ENCODE data around the gene PTPRJ.
A peak's percentile ranks its signal among the peaks of the same experiment; 100 is the strongest.

PTPRJ gene

DNA sequence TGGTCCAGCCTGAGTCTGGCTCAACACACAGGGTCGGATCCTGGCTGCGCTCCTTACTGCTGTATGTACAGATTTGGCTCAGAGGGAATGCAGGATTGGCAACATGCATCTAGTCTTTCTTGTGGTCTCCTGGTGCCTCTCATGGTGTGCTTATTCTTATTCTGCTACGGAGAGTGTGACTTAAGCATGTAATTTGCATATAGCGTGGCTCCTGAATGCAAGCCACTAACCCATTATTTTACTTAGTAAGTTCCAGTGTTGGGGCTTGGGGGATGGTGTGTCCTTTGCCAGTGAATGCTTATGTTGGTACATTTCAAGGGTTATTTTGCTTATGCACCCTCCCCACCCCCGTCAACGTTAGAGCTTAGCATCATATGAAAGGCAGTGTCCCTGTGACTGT lies 51.2 kb downstream of the PTPRJ start:
- no peak overlapping the region for H3K4me3 ChIP-seq (ENCODE audit: low read depth, low read length)
- DNase-seq (ENCODE audit: low read depth): no peak

DNA sequence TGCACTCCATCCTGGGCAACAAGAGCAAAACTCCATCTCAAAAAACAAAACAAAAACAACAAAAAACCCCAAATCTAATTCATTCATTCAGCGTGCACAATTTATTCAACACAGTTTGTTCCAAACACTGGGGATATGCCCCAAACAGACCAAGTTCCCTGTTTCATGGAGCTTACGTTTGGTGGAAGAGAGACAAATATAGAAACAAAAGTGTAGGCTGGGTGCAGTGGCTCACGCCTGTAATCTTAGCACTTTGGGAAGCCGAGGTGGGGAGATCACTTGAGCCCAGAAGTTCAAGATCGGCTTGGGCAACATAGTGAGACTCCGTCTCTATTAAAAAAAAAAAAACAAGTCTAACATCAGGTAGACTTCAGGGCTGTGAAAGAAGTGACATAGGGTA lies 52.4 kb downstream of the PTPRJ start:
- DNase-seq (ENCODE audit: low read depth): no peak
- H3K4me3 ChIP-seq (ENCODE audit: low read depth, low read length): no peak overlapping the region

DNA sequence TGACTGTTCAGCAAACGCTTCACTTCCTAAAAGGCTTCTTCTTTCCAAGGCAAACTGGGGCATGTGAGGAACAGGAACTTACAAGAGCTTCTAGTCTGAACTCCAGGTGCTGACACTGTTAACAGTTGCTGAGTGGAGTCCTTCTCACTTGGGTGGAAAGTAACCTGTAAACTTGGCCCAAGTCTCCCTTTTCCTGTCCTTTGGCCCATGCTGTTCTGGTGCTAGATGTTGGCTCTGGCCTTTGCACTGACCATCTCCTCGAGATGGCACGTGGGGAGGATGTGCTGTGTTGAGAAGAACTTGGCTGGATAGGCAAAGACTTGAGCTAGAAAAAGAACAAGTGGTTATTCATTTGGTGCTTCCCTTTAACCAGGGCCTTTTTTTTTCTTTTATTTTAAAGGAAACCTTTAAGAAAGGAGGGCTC lies 53.6 kb downstream of the PTPRJ start:
- no peak overlapping the region for H3K4me3 ChIP-seq (ENCODE audit: low read depth, low read length)
- DNase-seq (ENCODE audit: low read depth): no peak

DNA sequence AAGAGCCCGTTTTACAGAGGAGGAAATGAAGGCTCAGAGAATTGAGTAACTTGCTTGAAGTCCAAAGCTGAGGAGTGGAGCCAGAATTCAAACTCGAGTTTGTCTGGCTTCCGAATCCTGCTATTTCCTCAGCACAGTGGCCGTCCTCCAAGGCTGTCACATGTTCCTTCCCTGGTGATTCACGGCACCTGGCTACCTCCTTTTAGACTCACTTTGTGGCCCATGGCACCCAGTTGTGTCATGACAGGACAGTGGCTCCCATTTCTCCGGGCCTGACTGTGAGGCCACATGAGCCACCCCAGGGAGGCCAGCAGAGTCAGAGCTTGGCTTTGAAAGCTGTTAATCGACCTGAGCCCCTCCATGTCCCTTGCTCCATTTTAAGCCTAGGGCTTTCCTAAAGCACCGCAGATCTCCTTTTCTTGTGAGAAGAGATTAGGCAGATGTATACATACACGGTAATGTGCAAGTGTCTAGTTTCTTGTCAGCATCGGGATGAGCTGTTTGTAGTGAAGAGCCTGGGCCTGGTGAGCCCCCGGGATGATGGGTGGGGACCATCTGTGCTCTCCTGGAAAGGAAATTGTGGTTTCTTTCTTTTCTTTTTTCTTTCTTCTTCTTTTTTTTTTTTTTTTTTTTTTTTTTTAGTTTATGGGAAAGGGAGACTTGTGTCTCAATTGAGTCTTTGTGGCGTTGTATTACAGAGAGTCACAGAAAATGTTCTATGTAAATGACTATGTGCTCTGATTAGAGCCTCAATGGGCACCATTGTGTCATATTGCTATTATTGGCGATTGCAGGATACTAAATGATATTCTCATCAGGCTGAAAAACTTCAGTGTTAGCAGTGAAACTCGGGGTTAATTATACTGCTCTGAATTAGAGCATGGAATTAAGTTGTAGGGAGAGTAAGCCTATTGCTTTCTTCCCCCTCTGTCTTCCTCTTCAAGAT lies 54.8 kb downstream of the PTPRJ start:
- DNase-seq (ENCODE audit: low read depth): no peak
- no peak overlapping the region for H3K4me3 ChIP-seq (ENCODE audit: low read depth, low read length)

DNA sequence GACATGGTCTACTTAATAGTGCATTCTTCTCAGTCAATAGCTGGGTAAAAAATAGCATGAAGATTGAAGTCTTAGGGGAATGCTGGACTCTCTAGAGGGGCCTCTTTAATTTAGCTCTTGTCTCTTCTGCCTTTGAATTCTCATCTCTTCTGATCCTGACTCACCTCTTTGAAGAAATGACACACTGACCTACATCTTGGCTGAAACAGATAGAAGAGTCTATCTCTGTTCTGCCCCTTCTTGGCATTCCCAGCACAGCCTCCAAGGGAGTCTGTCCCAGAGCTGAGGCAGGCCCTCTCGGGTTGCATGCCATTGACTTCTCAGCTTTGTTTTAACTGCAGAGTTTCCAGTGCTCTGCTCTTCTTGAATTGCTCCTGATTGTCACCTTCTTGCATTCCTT lies 55.7 kb downstream of the PTPRJ start:
- no peak overlapping the region for H3K4me3 ChIP-seq (ENCODE audit: low read depth, low read length)
- DNase-seq (ENCODE audit: low read depth): no peak

DNA sequence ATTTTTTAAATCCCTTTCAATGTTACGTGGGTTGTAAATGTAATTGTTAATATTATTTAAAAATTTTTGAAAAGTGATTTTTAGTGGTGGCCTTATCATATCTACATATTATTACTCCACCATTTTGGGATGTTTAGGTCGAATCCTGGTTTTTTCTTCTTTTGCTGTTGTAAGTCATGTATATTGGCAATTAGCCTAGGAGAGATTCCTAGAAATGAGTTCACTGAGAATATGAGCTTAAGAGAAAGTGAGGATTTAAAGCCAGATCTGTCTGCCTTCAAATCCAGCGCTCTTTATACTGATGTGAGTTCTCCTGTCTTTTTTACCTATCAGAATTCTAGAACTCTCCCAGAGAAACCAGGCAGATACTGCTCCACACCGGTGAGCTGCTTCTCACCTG lies 56.1 kb downstream of the PTPRJ start:
- DNase-seq (ENCODE audit: low read depth): peak; percentile 46
- no peak overlapping the region for H3K4me3 ChIP-seq (ENCODE audit: low read depth, low read length)

DNA sequence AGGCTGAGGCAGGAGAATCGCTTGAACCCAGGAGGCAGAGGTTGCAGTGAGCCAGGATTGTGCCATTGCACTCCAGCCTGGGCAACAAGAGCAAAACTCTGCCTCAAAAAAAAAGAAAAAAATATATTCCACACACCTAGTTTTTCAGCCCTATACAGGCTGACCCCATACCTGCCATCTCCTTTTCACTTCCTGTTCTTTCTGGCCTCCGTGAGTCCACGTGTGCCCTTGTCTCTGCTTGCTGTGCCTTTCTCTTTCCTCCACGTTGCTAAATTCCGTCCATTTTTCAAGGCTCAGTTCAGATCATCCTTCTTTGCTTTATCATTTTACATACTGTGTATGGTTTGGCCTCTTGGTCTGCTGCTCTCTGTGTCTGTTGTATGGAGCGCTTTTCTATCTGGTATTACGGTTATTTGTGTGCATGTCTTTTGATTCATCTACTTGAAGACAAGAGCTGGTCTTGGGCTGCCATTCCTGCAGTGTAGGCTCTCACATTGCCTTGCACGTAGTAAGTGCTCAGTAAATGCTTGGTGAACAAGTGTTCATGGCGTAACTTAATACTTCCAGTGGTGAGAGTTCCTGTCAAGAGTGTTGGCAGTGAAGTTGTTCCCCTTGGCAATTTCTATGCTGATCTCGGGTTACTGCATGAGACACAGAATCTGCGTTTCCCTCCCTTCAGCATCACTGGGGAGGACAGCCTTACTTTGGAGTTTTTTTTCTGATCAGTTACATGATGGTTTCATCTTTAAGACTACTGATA lies 57.5 kb downstream of the PTPRJ start:
- no peak for DNase-seq (ENCODE audit: low read depth)
- H3K4me3 ChIP-seq (ENCODE audit: low read depth, low read length): no peak overlapping the region

DNA sequence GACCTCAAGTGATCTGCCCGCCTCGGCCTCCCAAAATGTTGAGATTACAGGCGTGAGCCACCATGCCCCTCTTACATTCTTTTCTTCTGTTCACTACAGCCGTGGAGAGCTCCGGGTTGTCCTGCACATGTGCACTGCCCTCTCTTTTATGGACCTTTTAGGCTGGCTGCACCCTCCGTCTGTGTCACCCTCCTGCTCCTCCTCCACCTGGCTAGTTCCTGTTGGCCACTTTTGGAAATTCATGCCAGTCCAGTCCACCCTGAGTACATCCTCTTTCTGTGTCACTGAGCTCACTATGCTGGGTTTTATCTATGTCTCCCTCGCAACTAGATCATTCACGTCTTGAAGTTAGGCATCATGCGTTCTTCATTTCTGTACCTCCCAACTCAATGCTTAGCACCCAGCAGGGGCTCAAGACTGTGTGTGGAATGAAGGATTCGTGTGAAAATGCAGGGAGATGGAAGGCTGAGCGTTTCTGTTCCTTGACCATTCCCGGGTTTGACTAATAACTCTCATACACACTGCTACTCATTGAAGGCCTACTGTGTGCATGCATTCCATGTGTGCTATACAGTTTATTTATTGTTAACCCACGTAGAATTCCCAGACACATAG lies 60.6 kb downstream of the PTPRJ start:
- no peak for DNase-seq (ENCODE audit: low read depth)
- H3K4me3 ChIP-seq (ENCODE audit: low read depth, low read length): no peak overlapping the region

DNA sequence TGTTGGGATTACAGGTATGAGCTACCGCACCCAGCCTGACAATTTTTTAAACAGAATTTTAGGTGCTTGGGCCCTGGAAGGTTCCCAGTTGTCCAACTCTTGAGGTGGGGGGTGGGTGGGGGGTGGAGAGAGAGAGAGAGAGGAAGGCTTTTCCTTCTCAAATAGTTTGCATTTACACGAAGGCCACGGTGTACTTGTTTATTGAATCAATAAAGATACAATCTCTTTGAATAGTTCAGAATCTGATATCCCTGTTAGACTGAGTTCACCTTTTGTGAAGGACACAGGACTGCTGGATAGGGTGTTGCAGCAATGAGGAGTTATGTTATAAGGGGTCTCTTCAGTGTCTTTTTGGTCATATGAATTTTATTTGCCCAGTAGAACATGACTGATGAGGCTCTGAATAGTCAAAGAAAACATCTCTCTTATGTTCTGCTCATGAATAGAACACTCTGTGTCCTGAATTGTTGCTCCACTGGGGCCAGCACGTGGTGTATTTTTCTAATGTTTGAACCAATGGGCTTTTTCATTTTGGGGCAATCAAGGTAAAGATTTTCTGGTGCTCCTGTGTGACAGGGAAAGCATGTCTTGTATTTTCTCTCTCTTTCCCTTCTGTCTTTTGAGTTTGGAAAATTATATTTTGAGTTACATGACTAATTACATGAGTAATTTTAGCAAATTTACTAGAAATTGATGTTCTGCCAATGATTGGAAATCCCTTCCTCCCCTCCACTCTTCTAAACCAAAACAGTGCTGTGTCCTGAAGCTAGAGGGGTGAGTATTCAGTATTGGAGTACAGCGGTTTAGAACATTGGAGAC lies 61.7 kb downstream of the PTPRJ start:
- DNase-seq (ENCODE audit: low read depth): no peak
- no peak overlapping the region for H3K4me3 ChIP-seq (ENCODE audit: low read depth, low read length)

DNA sequence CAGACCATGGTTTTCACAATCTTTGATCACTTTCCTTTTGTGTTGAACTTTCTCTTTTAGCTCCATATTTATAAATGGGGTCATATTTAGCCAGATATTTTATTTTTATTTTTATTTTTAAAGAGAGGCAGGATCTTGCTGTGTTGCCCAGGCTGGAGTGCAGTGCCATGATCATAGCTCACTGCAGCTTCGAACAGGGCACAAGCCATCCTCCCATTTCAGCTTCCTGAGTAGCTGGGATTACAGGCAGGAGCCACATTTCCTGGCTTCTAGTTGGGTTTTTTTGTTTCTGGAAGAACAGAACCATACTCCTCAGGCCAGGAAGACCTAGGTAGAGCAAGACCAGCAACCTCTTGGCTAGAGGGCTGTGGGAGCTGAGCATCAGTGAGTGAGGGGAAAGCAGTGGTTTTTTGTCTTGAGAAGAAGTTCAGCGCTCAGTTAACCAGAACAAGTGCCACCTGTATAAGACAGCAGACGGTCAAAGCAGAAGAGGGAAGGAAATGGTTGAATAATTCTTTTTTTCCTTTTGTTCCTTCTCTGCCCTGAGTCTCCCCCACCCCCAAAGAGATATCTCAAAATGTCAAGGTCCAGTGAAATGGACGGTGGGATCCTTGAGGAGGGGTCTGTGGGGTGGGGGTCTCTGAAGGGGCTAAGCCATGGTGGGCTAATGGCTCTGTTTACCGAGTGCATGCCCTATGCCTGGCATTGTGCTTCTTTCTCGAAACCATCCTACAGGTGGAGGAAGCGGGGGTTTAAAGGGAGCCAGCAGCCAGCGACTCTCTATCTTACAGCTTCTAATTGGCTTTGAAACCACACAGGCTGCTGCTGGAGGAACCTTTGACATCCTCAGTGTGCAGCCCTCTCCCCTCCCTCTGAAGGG lies 63.0 kb downstream of the PTPRJ start:
- no peak for DNase-seq (ENCODE audit: low read depth)
- H3K4me3 ChIP-seq (ENCODE audit: low read depth, low read length): no peak overlapping the region

DNA sequence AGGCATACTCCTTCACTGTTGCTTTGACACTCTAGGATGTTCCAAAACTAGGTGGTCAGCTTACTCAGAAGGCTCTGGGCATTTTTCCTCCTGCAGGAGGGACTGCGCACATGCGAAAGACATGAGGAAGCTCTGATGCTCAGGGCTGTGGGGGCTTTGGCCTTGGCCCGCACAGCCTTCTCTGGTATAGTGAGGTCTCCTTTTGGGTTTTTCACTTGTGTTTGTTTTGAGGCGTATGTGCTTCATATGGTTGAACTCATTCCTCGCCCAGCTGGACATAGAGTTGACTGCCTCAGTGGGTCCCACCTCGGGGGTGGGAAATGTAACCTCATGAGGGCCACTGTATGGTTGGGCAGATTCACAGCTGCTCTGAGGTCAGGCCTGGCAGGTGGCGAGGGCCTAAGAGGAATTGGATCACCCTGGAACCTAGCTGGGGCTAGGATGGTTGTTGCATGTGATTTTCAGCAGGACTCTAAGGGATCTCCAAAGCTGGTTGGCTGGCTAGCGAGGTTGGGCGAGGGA lies 63.7 kb downstream of the PTPRJ start:
- H3K4me3 ChIP-seq (ENCODE audit: low read depth, low read length): no peak overlapping the region
- DNase-seq (ENCODE audit: low read depth): no peak

DNA sequence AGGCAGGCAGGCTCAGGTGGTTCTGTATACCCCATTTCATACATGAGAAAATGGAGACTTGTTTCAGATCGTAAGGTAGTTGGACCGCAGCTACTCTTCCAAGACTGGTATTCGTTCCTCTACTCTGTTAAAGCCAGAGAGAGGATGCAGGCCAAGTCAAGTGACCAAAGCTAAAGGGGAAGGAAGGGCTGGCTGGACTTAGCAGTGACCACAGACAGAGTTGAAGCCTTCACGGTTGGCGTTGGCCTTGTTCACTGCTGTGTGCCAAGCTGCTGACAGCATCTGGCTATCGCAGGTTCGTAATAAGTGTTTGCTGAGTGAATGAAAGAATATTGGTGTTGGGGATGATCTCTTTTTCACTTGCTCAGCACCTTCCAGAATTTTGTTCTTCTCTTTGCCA lies 64.2 kb downstream of the PTPRJ start:
- H3K4me3 ChIP-seq (ENCODE audit: low read depth, low read length): no peak overlapping the region
- no peak for DNase-seq (ENCODE audit: low read depth)

DNA sequence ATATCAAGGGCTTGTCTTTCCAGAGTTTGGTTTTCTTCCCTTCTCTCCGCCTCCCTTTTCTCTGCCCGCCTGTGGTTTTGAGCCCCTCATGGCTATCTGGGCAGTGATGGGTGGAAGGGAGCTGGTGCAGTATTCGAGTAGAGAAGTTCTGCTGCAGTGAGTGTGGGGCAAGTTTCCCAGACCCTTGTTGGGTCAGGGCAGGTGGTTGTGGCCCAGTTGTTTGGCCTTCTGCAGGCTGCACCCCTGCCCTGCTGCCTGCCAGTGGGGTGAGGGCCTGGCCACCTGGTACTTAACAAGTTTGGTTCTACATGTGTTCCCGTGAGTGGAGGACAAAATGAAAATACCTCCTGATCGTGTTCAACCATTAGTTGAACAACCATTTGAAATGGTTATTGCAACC lies 65.2 kb downstream of the PTPRJ start:
- H3K4me3 ChIP-seq (ENCODE audit: low read depth, low read length): no peak overlapping the region
- no peak for DNase-seq (ENCODE audit: low read depth)

DNA sequence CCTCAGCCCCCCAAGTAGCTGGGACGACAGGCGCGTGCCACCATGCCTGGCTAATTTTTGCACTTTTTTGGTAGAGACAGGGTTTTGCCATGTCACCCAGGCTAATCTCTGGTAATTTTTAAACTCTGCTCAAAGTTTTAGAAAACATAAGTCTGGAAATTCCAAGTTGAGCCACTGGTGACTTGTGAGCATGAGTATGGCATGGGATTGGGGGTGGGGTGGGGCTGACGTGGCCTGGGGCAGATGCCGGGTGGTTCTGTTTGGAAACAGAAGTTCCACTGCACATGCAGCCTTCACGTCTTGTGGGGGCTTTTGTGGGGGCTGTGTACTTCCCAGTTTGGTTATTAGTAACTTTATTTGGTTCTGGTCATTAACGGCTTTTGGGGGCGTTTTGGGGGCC lies 67.3 kb downstream of the PTPRJ start:
- no peak overlapping the region for H3K4me3 ChIP-seq (ENCODE audit: low read depth, low read length)
- DNase-seq (ENCODE audit: low read depth): no peak

DNA sequence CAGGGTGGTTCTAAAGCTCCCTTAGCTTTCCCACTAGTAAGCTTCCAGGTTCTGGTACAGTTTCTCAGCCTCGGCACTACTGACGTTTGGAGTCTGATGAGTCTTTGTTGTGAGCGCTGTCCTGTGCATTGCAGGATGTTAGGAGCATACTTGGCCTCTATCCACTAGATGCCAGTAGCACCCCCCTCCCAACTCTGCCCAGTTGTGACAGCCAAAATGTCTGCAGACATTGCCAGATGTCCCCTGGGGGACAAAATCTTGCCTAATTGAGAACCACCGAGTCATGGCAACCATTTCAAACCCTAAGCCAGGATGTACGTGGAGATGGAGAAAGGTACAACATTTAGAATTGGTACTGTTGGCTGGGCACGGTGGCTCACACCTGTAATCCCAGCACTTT lies 68.7 kb downstream of the PTPRJ start:
- no peak for DNase-seq (ENCODE audit: low read depth)
- no peak overlapping the region for H3K4me3 ChIP-seq (ENCODE audit: low read depth, low read length)

DNA sequence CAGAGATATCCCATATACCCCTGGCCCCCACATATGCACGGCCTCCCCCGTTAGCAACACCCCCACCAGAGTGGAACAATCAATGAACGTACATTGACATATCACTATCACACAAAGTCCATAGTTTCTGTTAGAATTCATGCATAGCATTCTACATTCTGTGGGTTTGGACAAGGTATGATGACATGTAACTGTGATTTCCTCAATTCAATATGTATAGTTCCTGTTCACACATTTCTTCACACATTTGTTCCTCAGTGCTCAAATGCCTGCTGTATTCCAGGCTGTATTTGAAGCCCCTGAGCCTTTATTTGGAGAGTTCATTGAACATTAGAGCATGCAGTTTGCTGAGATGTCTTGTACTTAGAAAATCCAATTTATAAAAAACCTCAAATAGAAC lies 69.9 kb downstream of the PTPRJ start:
- H3K4me3 ChIP-seq (ENCODE audit: low read depth, low read length): no peak overlapping the region
- no peak for DNase-seq (ENCODE audit: low read depth)

DNA sequence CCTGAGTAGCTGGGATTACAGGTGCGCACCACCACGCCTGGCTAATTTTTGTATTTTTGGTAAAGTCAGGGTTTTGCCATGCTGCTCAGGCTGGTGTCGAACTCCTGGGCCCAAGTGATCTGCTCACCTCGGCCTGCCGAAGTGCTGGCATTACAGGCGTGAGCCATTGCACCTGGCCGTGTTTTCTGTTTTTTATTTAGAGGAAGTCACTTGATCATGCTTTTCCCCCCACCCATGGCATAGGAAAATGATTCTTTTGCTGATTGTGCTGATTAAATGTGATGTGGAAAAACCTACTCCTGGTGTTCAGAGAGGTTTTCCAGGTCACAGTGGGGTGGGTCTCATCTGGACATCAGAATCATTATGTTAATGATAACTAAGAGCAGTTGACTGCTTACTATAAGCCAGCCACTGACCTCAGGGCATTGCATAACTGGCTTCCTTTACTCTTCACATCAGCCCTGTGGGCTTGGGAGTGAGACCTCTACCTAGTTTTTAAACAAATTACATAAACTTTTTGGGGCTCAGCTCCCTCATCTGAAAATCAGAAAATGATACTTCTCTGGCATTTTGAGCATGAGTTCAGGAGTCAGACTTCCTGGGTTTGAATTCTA lies 71.0 kb downstream of the PTPRJ start:
- DNase-seq (ENCODE audit: low read depth): no peak
- no peak overlapping the region for H3K4me3 ChIP-seq (ENCODE audit: low read depth, low read length)
